Esophagus (tissue), 2 donors: Measurements from ENCODE around the gene DDN. TPM values are rescaled to one million over a fixed set of nuclear protein-coding genes. Genes with fewer than 3 reads are reported as not detected.

ENCODE experiments used
- H3K27ac ChIP-seq, 2 donors: one replicate each; pipeline ENCODE4 v1.5.1; 2013; ENCODE audit warnings: low read depth in 2 of 2, mild to moderate bottlenecking in 2 of 2, inconsistent platforms in 1 of 2, low read length in 1 of 2, moderate library complexity in 1 of 2
- H3K27me3 ChIP-seq, 2 donors: one replicate each; pipeline ENCODE4 v1.6.1; 2013; ENCODE audit warnings: low read length in 2 of 2, control low read depth in 1 of 2, mild to moderate bottlenecking in 1 of 2; ENCODE audit not compliant: insufficient read depth in 2 of 2, control insufficient read depth in 1 of 2
- H3K36me3 ChIP-seq, 2 donors: one replicate each; pipeline ENCODE4 v1.6.1; 2013; ENCODE audit warnings: low read length in 1 of 2; ENCODE audit not compliant: control insufficient read depth in 2 of 2, insufficient read depth in 2 of 2
- H3K4me1 ChIP-seq, 2 donors: one replicate each; pipeline ENCODE4 v1.6.1; 2013; ENCODE audit warnings: low read length in 1 of 2; ENCODE audit not compliant: control insufficient read depth in 2 of 2, insufficient read depth in 2 of 2
- H3K4me3 ChIP-seq, 2 donors: one replicate each; pipeline ENCODE4 v1.5.1; 2013; ENCODE audit warnings: low read length in 2 of 2, mild to moderate bottlenecking in 2 of 2, low read depth in 1 of 2, moderate library complexity in 1 of 2
- H3K9me3 ChIP-seq, 2 donors: one replicate each; pipeline ENCODE4 v1.6.1; 2013; ENCODE audit warnings: mild to moderate bottlenecking in 2 of 2, low read depth in 1 of 2, low read length in 1 of 2, moderate library complexity in 1 of 2; ENCODE audit not compliant: control insufficient read depth in 2 of 2, insufficient read depth in 1 of 2
- WGBS, 2 donors: extraction: QIAGEN DNeasy Blood & Tissue Kit; methylation state at CpG; one replicate each; pipeline ENCODE4 v1.1.7; 2013; 5-methylcytosine and 5-hydroxymethylcytosine counted together
- polyA plus RNA-seq, 2 donors: library from polyadenylated mRNA; stranded (reverse); fragments of 200-250 nt; gene quantifications; one replicate each; pipeline ENCODE4 v1.2.3, GENCODE V29; 2013
- donor health status: healthy with polysubstance abuse.
- donor health status: Bipolar disorder and iron deficiency.

DDN gene
- polyA plus RNA-seq, 2 donors, result 0.12 to 0.29 TPM

DNA sequence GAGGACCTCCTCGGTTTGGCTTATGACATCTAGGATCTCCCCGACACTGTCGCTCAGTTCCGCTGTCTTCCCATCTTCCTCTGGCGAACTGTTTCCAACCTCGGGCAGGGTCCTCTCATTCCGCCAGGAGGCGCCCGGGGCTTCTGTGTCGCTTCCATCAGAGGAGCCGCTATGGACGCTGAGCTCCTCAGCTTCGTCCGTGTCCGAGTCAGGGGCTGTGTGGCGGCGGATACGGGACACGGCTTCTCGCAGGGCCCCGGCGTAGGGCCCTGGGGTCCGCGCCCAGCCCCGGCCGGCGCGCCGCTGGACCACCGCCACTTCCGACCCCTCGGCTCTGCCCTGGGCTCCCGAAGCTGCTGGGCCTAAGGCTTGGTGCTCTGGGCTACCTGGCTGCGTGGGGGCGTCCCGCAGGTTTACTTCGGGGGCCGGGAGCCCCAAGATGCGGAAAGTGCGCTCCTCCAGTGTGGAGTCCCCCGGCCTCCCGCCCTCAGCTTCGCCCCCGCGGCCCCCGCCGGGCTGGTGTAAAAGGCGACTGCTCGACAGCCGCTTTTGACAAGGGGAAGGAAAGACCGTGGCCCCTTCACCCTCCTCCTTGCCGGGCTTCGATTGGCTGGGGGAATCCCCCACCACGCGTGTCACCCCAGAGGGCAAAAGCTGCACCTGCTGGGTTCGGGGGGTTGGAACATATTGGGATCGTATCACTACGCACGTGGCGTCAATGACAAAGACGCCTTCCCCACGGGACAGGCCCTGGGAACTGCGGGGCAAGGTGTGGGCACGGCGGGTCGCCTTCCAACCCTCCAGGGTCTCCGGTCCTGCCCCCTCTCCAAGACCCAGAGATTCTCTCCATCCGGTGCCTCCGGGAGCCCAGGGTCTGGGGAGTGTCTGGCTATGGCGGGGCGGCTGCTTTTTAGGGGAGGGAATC is 2.1 kb downstream of the DDN start:
- WGBS, 2 donors, result 9 to 10% methylated on average over 65 to 71 of the region's 71 CpGs
- Histone ChIP-seq H3K9me3 (no peaks in the 10 kb centered on the region), H3K4me3 (peak overlapping the region; percentile 19 to 45), H3K4me1 (peaks cover 11 to 24% of the 10 kb centered on the region in 2 donors), H3K27me3 (peaks cover 0 to 7% of the 10 kb centered on the region in 2 donors), H3K36me3 (peaks cover 0 to 8% of the 10 kb centered on the region in 2 donors), H3K27ac (no peak overlapping the region)

DNA sequence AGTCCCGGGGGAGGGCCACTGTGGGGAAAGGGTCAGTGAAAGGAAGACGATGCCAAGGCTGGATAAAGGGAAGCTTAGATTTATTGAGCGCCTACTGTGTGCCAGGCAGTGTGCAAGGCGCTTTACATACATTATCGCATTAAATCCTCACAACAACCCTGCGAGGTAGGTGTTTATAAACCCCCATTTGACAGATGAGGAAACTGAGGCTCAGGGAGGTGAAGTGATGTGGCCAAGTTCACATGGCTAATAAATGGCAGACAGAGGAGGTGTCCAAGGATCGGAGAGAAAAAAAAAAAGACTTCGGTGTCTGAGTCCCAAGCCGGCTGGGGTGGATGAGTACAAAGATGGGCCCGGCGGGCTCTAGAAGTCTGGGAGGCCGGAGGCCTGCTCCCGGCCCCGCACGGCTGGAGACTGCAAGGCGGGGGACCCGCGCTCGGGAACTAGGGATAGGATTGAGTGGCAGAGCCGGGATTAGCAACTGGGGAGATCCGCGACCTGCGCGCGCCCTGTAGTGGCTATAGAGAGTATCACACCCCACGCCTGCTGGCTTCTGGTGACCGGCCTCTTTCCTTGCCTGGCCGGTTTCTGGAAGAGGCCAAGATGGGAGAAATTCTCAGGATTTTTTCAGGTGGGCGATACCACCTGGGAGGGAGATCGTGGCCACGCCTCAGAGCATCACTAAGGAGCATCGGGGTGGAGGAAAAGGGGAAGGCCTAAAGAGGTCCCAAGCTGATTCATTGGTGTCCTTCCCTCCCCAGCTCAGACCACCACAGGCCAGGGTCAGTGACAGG is 3.9 kb downstream of the DDN start:
- Histone ChIP-seq H3K4me1 (peaks cover 11 to 22% of the 10 kb centered on the region in 2 donors), H3K4me3 (peak overlapping the region in 1 of 2 donors; percentile 18), H3K27me3 (peaks cover 0 to 7% of the 10 kb centered on the region in 2 donors), H3K27ac (no peak overlapping the region), H3K36me3 (peaks cover 0 to under 1% of the 10 kb centered on the region in 2 donors), H3K9me3 (no peaks in the 10 kb centered on the region)
- 6 to 7% methylated on average over 32 of the region's 32 CpGs for WGBS, 2 donors

- H3K4me1 ChIP-seq, result peaks cover 6 to 15% of the 10 kb centered on the region in 2 donors
- no peaks in the 10 kb centered on the region for H3K36me3 ChIP-seq
- 23 to 24% methylated on average over 28 to 32 of the region's 32 CpGs for WGBS, 2 donors
- H3K27me3 ChIP-seq, result peaks cover 0 to 3% of the 10 kb centered on the region in 2 donors
- no peaks in the 10 kb centered on the region for H3K9me3 ChIP-seq
- H3K27ac ChIP-seq, result no peak overlapping the region
- no peak overlapping the region for H3K4me3 ChIP-seq
These were observed 4.7 kb downstream of the DDN start for GRCh38 chr12:48994224-48995085.

- Histone ChIP-seq H3K27ac (no peak overlapping the region), H3K36me3 (no peaks in the 10 kb centered on the region), H3K27me3 (peaks cover 0 to 3% of the 10 kb centered on the region in 2 donors), H3K4me3 (no peak overlapping the region), H3K4me1 (peaks cover 6 to 11% of the 10 kb centered on the region in 2 donors), H3K9me3 (no peaks in the 10 kb centered on the region)
- 75 to 82% methylated on average over 3 of the region's 3 CpGs for WGBS, 2 donors
These were observed 5.4 kb downstream of the DDN start for GRCh38 chr12:48993787-48994186.

DNA sequence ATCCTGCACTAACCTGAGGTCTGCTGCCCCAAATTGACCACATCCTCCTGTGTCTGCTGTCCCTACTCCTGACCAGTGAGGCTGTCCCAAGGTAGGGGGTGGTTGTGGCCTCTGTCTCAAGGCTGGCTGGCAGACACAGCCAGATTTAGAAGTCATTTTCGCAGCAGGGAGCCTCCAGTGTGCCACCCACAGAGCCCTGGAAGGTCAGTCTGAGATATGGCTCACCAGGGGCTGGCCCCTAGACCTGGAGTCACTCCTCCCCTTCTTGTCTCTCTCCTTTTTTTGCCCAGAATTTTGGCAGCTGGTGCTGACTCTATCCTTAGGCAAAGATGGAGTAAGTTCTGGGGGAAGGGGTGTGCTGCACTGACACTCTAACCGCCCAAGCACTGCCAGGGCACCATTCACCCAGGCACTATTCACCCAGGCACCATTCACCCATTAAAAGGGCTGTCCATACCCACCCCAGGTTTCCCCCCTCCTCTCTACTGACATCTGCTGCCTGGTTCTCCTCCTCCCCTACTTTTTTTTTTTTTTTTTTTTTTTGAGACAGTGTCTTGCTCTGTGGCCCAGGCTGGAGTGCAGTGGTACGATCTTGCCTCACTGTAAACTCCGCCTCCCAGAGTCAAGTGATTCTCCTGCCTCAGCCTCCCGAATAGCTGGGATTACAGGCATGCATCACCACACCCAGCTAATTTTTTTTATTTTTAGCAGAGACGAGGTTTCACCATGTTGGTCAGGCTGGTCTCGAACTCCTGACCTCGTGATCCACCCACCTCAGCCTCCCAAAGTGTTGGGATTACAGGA is 7.7 kb downstream of the DDN start:
- no peaks in the 10 kb centered on the region for H3K9me3 ChIP-seq
- no peaks in the 10 kb centered on the region for H3K36me3 ChIP-seq
- no peaks in the 10 kb centered on the region for H3K4me1 ChIP-seq
- no peak overlapping the region for H3K4me3 ChIP-seq
- H3K27me3 ChIP-seq, result peaks cover 0 to 3% of the 10 kb centered on the region in 2 donors
- WGBS, 2 donors, result 62 to 69% methylated on average over 8 of the region's 8 CpGs
- H3K27ac ChIP-seq, result no peak overlapping the region

- peaks cover 0 to 3% of the 10 kb centered on the region in 2 donors for H3K27me3 ChIP-seq
- no peak overlapping the region for H3K4me3 ChIP-seq
- no peaks in the 10 kb centered on the region for H3K36me3 ChIP-seq
- H3K27ac ChIP-seq, result no peak overlapping the region
- H3K4me1 ChIP-seq, result no peaks in the 10 kb centered on the region
- H3K9me3 ChIP-seq, result no peaks in the 10 kb centered on the region
These were observed 8.6 kb downstream of the DDN start for GRCh38 chr12:48990552-48990951.

DNA sequence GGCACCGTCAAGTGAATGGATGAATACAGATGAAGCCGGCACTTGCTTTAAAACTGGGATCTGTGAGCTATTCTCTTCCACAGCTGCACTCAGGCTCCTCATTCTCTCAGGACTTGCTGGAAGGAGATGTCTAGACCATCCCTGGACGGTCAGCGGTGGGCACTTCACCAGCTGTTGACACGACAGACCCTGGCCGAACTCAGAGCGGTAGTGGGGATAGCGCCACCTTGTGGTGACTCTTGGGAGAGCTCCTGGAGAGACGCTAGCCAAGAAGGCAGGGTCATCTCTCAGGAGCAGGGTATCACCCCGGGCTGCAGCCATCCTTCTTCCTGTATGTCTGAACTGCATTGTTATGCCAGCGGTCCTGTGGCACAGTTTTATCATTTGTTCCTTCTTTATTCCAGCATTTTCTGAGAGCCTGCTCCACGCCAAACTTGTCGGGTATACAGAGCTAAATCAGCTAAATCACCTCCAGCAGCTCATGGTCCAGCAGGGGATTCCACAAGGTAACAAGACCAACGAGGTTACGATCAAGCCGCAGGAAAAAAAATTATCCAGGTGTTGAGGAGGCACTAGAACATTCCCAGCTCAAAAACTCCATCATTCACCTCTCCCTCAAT is 11.0 kb downstream of the DDN start:
- 26% methylated on average over 16 of the region's 16 CpGs for WGBS, 2 donors

DNA sequence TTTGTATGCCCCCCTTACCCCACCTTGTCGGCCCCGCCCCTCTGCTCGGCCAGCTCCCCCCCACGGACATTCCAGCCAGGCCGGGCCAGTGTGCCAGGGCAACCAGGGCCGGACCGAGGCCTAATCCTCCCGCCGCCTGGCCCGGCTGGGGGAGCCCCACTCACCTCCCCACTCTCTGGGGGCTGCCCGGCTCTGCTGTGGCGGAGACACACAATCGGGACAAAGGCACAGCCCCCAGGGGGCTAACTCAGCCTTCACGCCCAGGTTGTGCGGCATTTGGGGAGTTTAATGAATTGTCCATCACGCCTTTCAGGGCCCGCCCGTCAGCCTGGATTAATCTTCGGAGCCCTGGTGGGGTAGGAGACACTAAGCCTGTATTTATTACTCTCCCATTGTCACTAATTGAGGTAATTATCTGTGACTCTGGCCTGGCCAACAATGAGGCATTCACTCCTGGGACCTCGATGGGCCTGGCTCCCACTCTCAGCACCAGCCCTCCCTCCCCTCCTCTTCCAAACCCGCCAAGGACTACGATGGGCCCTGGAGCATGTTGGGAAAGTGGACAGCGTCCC is 12.4 kb downstream of the DDN start:
- Histone ChIP-seq H3K4me1 (no peaks in the 10 kb centered on the region), H3K9me3 (no peaks in the 10 kb centered on the region), H3K4me3 (no peak overlapping the region), H3K27me3 (peaks cover 0 to 2% of the 10 kb centered on the region in 2 donors), H3K36me3 (no peaks in the 10 kb centered on the region), H3K27ac (no peak overlapping the region)
- WGBS, 2 donors, result 62 to 66% methylated on average over 23 of the region's 23 CpGs

More for the DNA sequence above, 11.0 kb downstream of the DDN start:
- Histone ChIP-seq H3K27ac (no peak overlapping the region), H3K27me3 (peaks cover 0 to 2% of the 10 kb centered on the region in 2 donors), H3K36me3 (no peaks in the 10 kb centered on the region), H3K4me1 (no peaks in the 10 kb centered on the region), H3K9me3 (no peaks in the 10 kb centered on the region), H3K4me3 (no peak overlapping the region)
